Kidney (tissue), 14 donors: ENCODE measurements around the gene PEAK3. TPM values are rescaled to one million over a fixed set of nuclear protein-coding genes. Genes with fewer than 3 reads are reported as not detected.

Source experiments
- DNase-seq, 5 donors: peaks; one replicate each; pipeline ENCODE4 v3.0.0-alpha.2; 2013 to 2020
- FAIRE-seq: peaks from 2 replicates; lab custom pipeline; 2012; peaks lifted over from hg19 to GRCh38; lab: Jason Lieb, UNC
- H3K27ac ChIP-seq, 2 donors: one replicate each; pipeline ENCODE4 v1.7.0; 2013; ENCODE audit warnings: low read depth in 2 of 2, low read length in 2 of 2, inconsistent platforms in 1 of 2
- H3K27me3 ChIP-seq: one replicate; pipeline ENCODE4 v1.7.1; 2013; ENCODE audit warnings: low read length, inconsistent platforms; ENCODE audit not compliant: control insufficient read depth, insufficient read depth
- H3K36me3 ChIP-seq, 3 donors: one replicate each; pipeline versions ENCODE4 v1.7.0 to v1.7.1; 2013; ENCODE audit warnings: low read length in 3 of 3, control low read depth in 1 of 3, inconsistent platforms in 1 of 3; ENCODE audit not compliant: insufficient read depth in 3 of 3, control insufficient read depth in 2 of 3
- H3K4me1 ChIP-seq, 3 donors: one replicate each; pipeline versions ENCODE4 v1.7.0 to v1.7.1; 2013; ENCODE audit warnings: low read length in 3 of 3, inconsistent platforms in 1 of 3, low read depth in 1 of 3; ENCODE audit not compliant: control insufficient read depth in 2 of 3, insufficient read depth in 2 of 3
- H3K4me3 ChIP-seq, 3 donors: one replicate each; pipeline versions ENCODE4 v1.7.0 to v1.8.1; 2013; ENCODE audit warnings: low read length in 3 of 3, control low read depth in 1 of 3, inconsistent platforms in 1 of 3
- H3K9ac ChIP-seq, 3 donors: one replicate each; pipeline versions ENCODE4 v1.7.0 to v1.7.1; 2013; ENCODE audit warnings: low read length in 3 of 3, control low read depth in 1 of 3, inconsistent platforms in 1 of 3
- H3K9me3 ChIP-seq, 3 donors: one replicate each; pipeline versions ENCODE4 v1.7.0 to v1.7.1; 2013; ENCODE audit warnings: low read length in 3 of 3, control low read depth in 1 of 3, inconsistent platforms in 1 of 3; ENCODE audit not compliant: control insufficient read depth in 2 of 3, insufficient read depth in 1 of 3
- intact Hi-C: fragments of 100-400 bp; cut with DNase I; formaldehyde crosslinking; loops from one replicate; pipeline ENCODE4 v1.11.1; 2022
- microRNA-seq: library from miRNA; unstranded; fragments of <30 nt; microRNA quantifications from one replicate; pipeline ENCODE4 v1.2.0, GENCODE V29; 2020
- polyA plus RNA-seq: library from polyadenylated mRNA; stranded (reverse); fragments of 350-450 nt; fragmentation: Illumina TruSeq; extraction: RNeasy Lipid Tissue Mini Kit (QIAGEN cat#74804); gene quantifications from one replicate; pipeline ENCODE4 v1.2.3, GENCODE V29; 2014; ENCODE audit warnings: low read depth, low replicate concordance; ENCODE audit not compliant: insufficient read depth
- total RNA-seq: library from RNA; stranded (reverse); fragmentation: NEBNext Ultra II Directional; extraction: Animal tissue kit (Norgen Biotek cat#: 25700); gene quantifications from one replicate; pipeline ENCODE4 v1.2.1, GENCODE V29; 2021
- TF ChIP-seq, protein P1 (sequence below): IDR thresholded peaks from 3 replicates; pipeline ENCODE4 v1.5.1; 2012; ENCODE audit warnings: mild to moderate bottlenecking, moderate library complexity, borderline replicate concordance; ENCODE audit not compliant: insufficient read depth; ENCODE audit errors: extremely low read depth
- donor health status: control.
- donor health status: control.
- donor health status: control.
- donor health status: control.
- donor health status: control.
- donor health status: DM: yes; HTN: yes; CAD: no.
- donor health status: Normal renal cell carcinoma (clear cell type).

The PEAK3 gene
- total and polyA plus RNA-seq, 2 donors from 2014 or later, result 2.1 TPM; not detected in 1

DNA sequence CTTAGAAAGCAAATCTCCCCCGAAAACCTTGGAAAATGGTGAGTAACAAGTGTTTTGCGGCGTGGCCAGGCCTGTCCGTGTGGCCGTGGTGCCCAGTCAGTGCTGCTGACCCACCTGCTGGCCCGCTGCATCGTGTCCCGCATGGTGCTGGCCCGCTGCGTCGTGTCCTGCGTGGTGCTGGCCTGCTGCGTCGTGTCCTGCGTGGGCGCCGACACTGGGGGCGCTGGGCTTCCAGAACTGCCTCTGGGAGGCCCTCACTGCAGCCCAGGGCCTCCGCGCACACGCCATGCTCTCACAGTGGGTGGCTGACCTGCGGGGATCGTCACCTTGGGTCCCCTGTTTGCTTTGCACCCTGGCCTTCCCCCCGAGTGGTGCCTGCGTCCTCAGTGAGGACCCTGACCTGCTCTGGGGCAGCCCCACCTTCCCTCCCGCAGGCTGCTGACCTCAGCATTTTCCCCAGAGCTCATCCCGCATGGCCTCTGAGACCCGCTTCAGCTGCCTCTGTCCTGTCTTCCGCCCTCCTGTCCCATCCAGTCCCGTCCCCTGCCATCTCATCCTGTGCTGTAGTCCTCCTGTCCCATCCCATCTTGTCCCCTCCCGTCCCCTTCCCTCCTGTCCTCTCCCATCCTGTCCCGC, 56.4 kb downstream of the PEAK3 start:
- DNase-seq (no peak), FAIRE-seq (no peak)
- no peak overlapping the region for H3K27ac ChIP-seq
- H3K9ac ChIP-seq, result no peak overlapping the region
- H3K4me1 ChIP-seq, result peaks cover 0 to 11% (median 0%) of the 10 kb centered on the region in 3 donors
- intact Hi-C loops, result no loop called here
- H3K27me3 ChIP-seq, result no peaks in the 10 kb centered on the region
- no peaks in the 10 kb centered on the region for H3K9me3 ChIP-seq
- H3K36me3 ChIP-seq, result peaks cover 0 to 11% (median under 1%) of the 10 kb centered on the region in 3 donors
- TF ChIP-seq, protein P1, sequence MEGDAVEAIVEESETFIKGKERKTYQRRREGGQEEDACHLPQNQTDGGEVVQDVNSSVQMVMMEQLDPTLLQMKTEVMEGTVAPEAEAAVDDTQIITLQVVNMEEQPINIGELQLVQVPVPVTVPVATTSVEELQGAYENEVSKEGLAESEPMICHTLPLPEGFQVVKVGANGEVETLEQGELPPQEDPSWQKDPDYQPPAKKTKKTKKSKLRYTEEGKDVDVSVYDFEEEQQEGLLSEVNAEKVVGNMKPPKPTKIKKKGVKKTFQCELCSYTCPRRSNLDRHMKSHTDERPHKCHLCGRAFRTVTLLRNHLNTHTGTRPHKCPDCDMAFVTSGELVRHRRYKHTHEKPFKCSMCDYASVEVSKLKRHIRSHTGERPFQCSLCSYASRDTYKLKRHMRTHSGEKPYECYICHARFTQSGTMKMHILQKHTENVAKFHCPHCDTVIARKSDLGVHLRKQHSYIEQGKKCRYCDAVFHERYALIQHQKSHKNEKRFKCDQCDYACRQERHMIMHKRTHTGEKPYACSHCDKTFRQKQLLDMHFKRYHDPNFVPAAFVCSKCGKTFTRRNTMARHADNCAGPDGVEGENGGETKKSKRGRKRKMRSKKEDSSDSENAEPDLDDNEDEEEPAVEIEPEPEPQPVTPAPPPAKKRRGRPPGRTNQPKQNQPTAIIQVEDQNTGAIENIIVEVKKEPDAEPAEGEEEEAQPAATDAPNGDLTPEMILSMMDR, result no peak
- H3K4me3 ChIP-seq, result no peak overlapping the region

- Histone ChIP-seq H3K9ac (no peak overlapping the region), H3K4me1 (peaks cover 0 to 11% (median 0%) of the 10 kb centered on the region in 3 donors), H3K27me3 (no peaks in the 10 kb centered on the region), H3K4me3 (no peak overlapping the region), H3K27ac (no peak overlapping the region), H3K36me3 (peaks cover 0 to 11% (median 2%) of the 10 kb centered on the region in 3 donors), H3K9me3 (no peaks in the 10 kb centered on the region)
- TF ChIP-seq, protein P1, result no peak
- no peak for FAIRE-seq
- no peak for DNase-seq
- intact Hi-C loops, result no loop called here
Measured at GRCh38 chr19:2224754-2225349, 57.1 kb downstream of the PEAK3 start.

Small RNA genes within 50 kb of the gene (microRNA-seq; reads per million reads assigned to microRNA genes)
- gene MIR1227 (1.0 reads per million), gene MIR4321 (not detected)

Other genes starting within 250 kb of the PEAK3 start
- gene MKNK2, start 230.9 kb downstream of the PEAK3 start, total RNA-seq, result 190 TPM
- gene MKNK2, start 230.9 kb downstream of the PEAK3 start, polyA plus RNA-seq, result 67.2 TPM
- 59.7 TPM for gene MOB3A, start 185.8 kb downstream of the PEAK3 start, total RNA-seq
- gene MOB3A, start 185.8 kb downstream of the PEAK3 start, polyA plus RNA-seq, result 16.9 TPM
- gene IZUMO4, start 185.3 kb downstream of the PEAK3 start, total RNA-seq, result 4.3 TPM
- 8.9 TPM for gene IZUMO4, start 185.3 kb downstream of the PEAK3 start, polyA plus RNA-seq
- gene AP3D1, start 130.6 kb downstream of the PEAK3 start, total RNA-seq, result 125 TPM
- 68.4 TPM for gene AP3D1, start 130.6 kb downstream of the PEAK3 start, polyA plus RNA-seq
- gene DOT1L, start 118.2 kb downstream of the PEAK3 start, total RNA-seq, result 32.0 TPM
- 5.7 TPM for gene DOT1L, start 118.2 kb downstream of the PEAK3 start, polyA plus RNA-seq
- gene PLEKHJ1, start 45.8 kb downstream of the PEAK3 start, total RNA-seq, result 59.7 TPM
- 156 TPM for gene PLEKHJ1, start 45.8 kb downstream of the PEAK3 start, polyA plus RNA-seq
- 64.1 TPM for gene SF3A2, start 45.4 kb downstream of the PEAK3 start, total RNA-seq
- gene SF3A2, start 45.4 kb downstream of the PEAK3 start, polyA plus RNA-seq, result 25.7 TPM
- gene AMH, start 32.9 kb downstream of the PEAK3 start, total RNA-seq, result 1.0 TPM
- gene AMH, start 32.9 kb downstream of the PEAK3 start, polyA plus RNA-seq, result 0.60 TPM
- 5.0 TPM for gene JSRP1, start 25.8 kb downstream of the PEAK3 start, total RNA-seq
- 0.37 TPM for gene JSRP1, start 25.8 kb downstream of the PEAK3 start, polyA plus RNA-seq
- 0.09 TPM for gene LINGO3, start 26.0 kb upstream of the PEAK3 start, total RNA-seq
- gene LINGO3, start 26.0 kb upstream of the PEAK3 start, polyA plus RNA-seq, result not detected
- 54.0 TPM for gene LSM7, start 46.4 kb upstream of the PEAK3 start, total RNA-seq
- 160 TPM for gene LSM7, start 46.4 kb upstream of the PEAK3 start, polyA plus RNA-seq
- gene SPPL2B, start 46.5 kb upstream of the PEAK3 start, total RNA-seq, result 94.1 TPM
- gene SPPL2B, start 46.5 kb upstream of the PEAK3 start, polyA plus RNA-seq, result 25.3 TPM
- gene TMPRSS9, start 78.1 kb upstream of the PEAK3 start, total RNA-seq, result not detected
- not detected for gene TMPRSS9, start 78.1 kb upstream of the PEAK3 start, polyA plus RNA-seq
- 69.7 TPM for gene TIMM13, start 145.4 kb upstream of the PEAK3 start, total RNA-seq
- gene TIMM13, start 145.4 kb upstream of the PEAK3 start, polyA plus RNA-seq, result 188 TPM
- gene LMNB2, start 174.8 kb upstream of the PEAK3 start, total RNA-seq, result 27.6 TPM
- gene LMNB2, start 174.8 kb upstream of the PEAK3 start, polyA plus RNA-seq, result 9.0 TPM
- gene GADD45B, start 194.0 kb upstream of the PEAK3 start, total RNA-seq, result 88.5 TPM
- 149 TPM for gene GADD45B, start 194.0 kb upstream of the PEAK3 start, polyA plus RNA-seq